Measurements from ENCODE around the gene JUN. TPM values are rescaled to one million over a fixed set of nuclear protein-coding genes. Genes with fewer than 3 reads are reported as not detected.

The JUN gene
- total and polyA plus RNA-seq, 2 of the 4 experiments (the other 2 are of a cell fraction) = 46.6 to 89.1 TPM

- H2AK5ac ChIP-seq (ENCODE audit: low read depth, low read length) = no peak overlapping the region
- in situ Hi-C loops (cut with MboI; ENCODE audit: low sequenced_read_pairs) (loop anchor here (5.0 to 25.0 kb wide), 2 partner anchors 1018 to 1198 kb away; partner anchors contain the start of gene CYP2J2), dilution Hi-C loops (cut with HindIII; ENCODE audit: low sequenced_read_pairs, unreplicated experiment) (loop anchor here (25.0 kb wide), 1 partner anchor 1023 kb away; no protein-coding TSS in a partner anchor), intact Hi-C loops (cut with micrococcal nuclease) (no loop called here)
- H3K27me3 ChIP-seq (ENCODE audit: control insufficient read depth, insufficient read depth, low read length) = no peaks in the 10 kb centered on the region
- no CpG with 5 or more reads among the region's 3 CpGs for WGBS, 2 experiments (ENCODE audit: extremely low coverage in 2 of 2, insufficient read length in 1 of 2)
- no peaks in the 10 kb centered on the region for H3K79me1 ChIP-seq (ENCODE audit: low read depth in 1 of 2, low read length in 2 of 2)
- ATAC-seq (ENCODE audit: low read depth) = no peak
- H2BK120ac ChIP-seq (ENCODE audit: low read depth, low read length) = peak overlapping the region; percentile 30; the same call in 1 of the 2 replicates
- ChIA-PET POLR2A (ENCODE audit: unreplicated experiment) (interaction anchor here (0.5 kb wide), 1 partner anchor 716 kb away, joined by 3 read pairs; no protein-coding TSS in a partner anchor), CTCF (no interaction called here)
- no peak for DNase-seq
- H2BK5ac ChIP-seq (ENCODE audit: low read depth, low read length, poor library complexity, severe bottlenecking) = no peak overlapping the region
- H3K36me3 ChIP-seq (ENCODE audit: control insufficient read depth, insufficient read depth, low read length) = no peaks in the 10 kb centered on the region
- H3K56ac ChIP-seq (ENCODE audit: extremely low read depth, insufficient read depth, low read length) = no peak overlapping the region
- H2BK20ac ChIP-seq (ENCODE audit: low read depth, low read length) = peak overlapping the region; percentile 51; the same call in 1 of the 2 replicates
- 0 out of 2 replicates have a peak, but pooled peaks cover 3% of the 10 kb centered on the region for H3K9me1 ChIP-seq (ENCODE audit: insufficient read depth, low read length)
- no peak overlapping the region for H3K23ac ChIP-seq (ENCODE audit: low read depth, low read length)
- no peak overlapping the region for H3K4ac ChIP-seq (ENCODE audit: low read depth, low read length)
- peak overlapping the region in 1 of 2 experiments; percentile 29; a peak in 1 of 4 replicates for H4K8ac ChIP-seq (ENCODE audit: low read depth in 2 of 2, low read length in 2 of 2)
- no peak overlapping the region for H3K4me2 ChIP-seq (ENCODE audit: low read depth, low read length)
- H3K4me3 ChIP-seq (ENCODE audit: insufficient read depth, low read depth, low read length) = no peak overlapping the region
- TF ChIP-seq USF2 (IDR thresholded peaks at IDR 0.05; ENCODE audit: low read depth, low read length) = no peak
- TF ChIP-seq RFX5 (IDR thresholded peaks at IDR 0.05; ENCODE audit: low read depth, low read length) = no peak
- TF ChIP-seq POLR2A (IDR thresholded peaks at IDR 0.05; ENCODE audit: low read depth, low read length) = no peak
- TF ChIP-seq BHLHE40 (IDR thresholded peaks at IDR 0.05; ENCODE audit: low read depth, low read length) = no peak
- no peak for TF ChIP-seq CHD1 (IDR thresholded peaks at IDR 0.05; ENCODE audit: low read depth, low read length)
- no peak for TF ChIP-seq RCOR1 (IDR thresholded peaks at IDR 0.05; ENCODE audit: insufficient replicate concordance, low read length)
- TF ChIP-seq ELK1 (IDR thresholded peaks at IDR 0.05; ENCODE audit: borderline replicate concordance, low read depth, low read length) = no peak
- no peak for TF ChIP-seq MAZ (IDR thresholded peaks at IDR 0.05; ENCODE audit: borderline replicate concordance, low read depth, low read length)
- no peak for TF ChIP-seq CEBPB (IDR thresholded peaks at IDR 0.05; ENCODE audit: low read depth, low read length)
- TF ChIP-seq FOS (IDR thresholded peaks at IDR 0.05; ENCODE audit: low read depth, low read length) = no peak
- TF ChIP-seq SMC3 (IDR thresholded peaks at IDR 0.05; ENCODE audit: low read depth, low read length) = no peak
- TF ChIP-seq CTCF (conservative IDR thresholded peaks at IDR 0.05; ENCODE audit: low read depth, low read length) = no peak
- no peak for TF ChIP-seq RAD21 (IDR thresholded peaks at IDR 0.05; ENCODE audit: low read length)
- TF ChIP-seq MAFK (IDR thresholded peaks at IDR 0.05; ENCODE audit: low read depth, low read length) = no peak
- H4K91ac ChIP-seq (ENCODE audit: insufficient read depth, low read depth, low read length) = no peak overlapping the region; the same call in 1 of the 2 replicates
- no peaks in the 10 kb centered on the region for H3K9me3 ChIP-seq (ENCODE audit: control insufficient read depth, insufficient read depth, low read length)
- no peak overlapping the region for H3K18ac ChIP-seq (ENCODE audit: low read depth, low read length)
- no peak overlapping the region for H2AFZ ChIP-seq (replicated peaks; ENCODE audit: low read length, poor library complexity)
- no peak overlapping the region for H3K14ac ChIP-seq (replicated peaks; ENCODE audit: low read depth, low read length)
- no peak overlapping the region for H4K5ac ChIP-seq (ENCODE audit: low read depth, low read length)
- no peak overlapping the region for H3K9ac ChIP-seq (ENCODE audit: low read depth, low read length)
- H3K4me1 ChIP-seq (ENCODE audit: control insufficient read depth, insufficient read depth, low read length) = no peaks in the 10 kb centered on the region
- H2AK9ac ChIP-seq (replicated peaks; ENCODE audit: low read depth, low read length, poor library complexity) = peak overlapping the region; percentile 17
- BruUV-seq (replicated peaks) = no TSS peak
- H2BK15ac ChIP-seq (ENCODE audit: low read depth, low read length) = peak overlapping the region; percentile 59; the same call in 1 of the 3 replicates
- no peak overlapping the region for H3K27ac ChIP-seq (ENCODE audit: insufficient read depth, low read length)
- H4K20me1 ChIP-seq (ENCODE audit: insufficient read depth, low read length) = no peaks in the 10 kb centered on the region
These were observed 45.0 kb downstream of the JUN start for GRCh38 chr1:58738876-58739275.

Measured in IMR-90 (cell line).